22Rv1 (cell line): ENCODE data around the gene MED25.

Source experiments
- CTCF ChIP-seq: fragments of 450-650 bp; IDR thresholded peaks from 2 replicates; pipeline ENCODE4 v1.5.1; 2017; ENCODE audit warnings: mild to moderate bottlenecking
- ZFX ChIP-seq: fragments of 450-650 bp; IDR thresholded peaks from 2 replicates; pipeline ENCODE4 v1.6.1; 2017; ENCODE audit warnings: antibody characterized with exemption, borderline replicate concordance

- no peak for TF ChIP-seq CTCF
- TF ChIP-seq ZFX: no peak
These were observed 721 bp downstream of the MED25 start for GRCh38 chr19:49818649-49819370.
